GM19193 (cell line): ENCODE measurements around the gene CFDP1.

ENCODE experiments used
- POLR2A ChIP-seq: IDR thresholded peaks from 4 replicates; pipeline ENCODE4 v1.6.1; 2011; ENCODE audit not compliant: insufficient read depth, insufficient read length; ENCODE audit errors: extremely low read depth

The CFDP1 gene

DNA sequence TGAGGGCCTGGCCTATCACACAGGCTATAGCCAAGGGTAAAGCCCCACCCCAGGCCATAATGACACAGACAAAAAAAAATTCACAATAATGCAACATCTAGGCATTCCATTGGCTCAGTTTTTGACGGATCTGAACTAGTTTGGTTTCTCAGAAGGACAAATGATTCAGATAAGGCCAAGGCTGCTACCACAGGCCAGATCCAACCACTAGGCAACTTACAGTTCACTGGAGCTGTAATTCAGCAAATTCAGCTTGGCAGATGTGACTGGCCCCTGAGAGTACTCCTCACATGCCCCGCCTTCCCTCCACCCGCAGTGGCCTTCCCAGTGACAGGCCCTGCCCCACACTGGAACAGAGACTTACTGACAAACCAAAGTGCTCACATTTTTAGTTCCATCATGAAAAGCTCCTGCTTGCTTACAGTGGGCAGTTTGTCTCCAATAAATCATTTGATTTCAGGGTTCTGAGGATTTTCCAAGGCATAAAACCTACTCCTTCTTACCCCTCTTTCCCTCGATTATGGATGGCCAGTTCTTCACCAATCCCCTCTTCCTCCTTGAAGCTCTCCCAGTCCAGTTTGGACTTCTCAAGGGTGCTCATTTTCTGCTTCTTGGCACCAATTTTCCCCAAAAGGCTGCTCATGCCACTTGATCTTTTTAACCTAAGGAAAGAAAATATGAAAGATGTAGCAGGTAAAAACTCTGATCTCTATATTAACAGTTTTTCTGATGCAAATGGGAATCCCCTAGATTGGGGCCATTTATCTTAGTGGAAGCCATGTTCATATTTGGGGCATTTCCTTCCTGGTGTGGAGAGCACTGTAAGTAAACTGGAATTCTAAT, 128.6 kb downstream of the CFDP1 start:
- TF ChIP-seq POLR2A: no peak

DNA sequence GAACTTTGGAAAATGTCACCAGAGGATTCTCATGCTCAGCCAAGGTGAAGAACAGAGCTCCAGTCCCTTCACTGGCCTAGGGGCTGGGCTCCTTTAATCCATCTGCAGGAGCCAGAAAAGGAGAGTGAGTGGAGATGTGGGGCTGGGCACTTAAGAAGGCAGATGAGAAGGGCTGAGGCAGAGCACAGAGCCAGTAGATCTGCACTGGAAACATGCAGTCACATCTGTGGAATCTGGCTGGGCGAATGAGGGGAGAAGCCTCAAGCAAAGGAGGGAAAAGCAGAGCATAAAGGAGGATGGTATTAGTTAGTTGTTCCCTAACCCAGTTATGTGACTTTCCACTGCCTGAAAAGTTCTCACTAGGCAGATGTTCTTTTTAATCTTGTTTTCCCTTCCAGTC, 131.5 kb downstream of the CFDP1 start:
- no peak for TF ChIP-seq POLR2A

DNA sequence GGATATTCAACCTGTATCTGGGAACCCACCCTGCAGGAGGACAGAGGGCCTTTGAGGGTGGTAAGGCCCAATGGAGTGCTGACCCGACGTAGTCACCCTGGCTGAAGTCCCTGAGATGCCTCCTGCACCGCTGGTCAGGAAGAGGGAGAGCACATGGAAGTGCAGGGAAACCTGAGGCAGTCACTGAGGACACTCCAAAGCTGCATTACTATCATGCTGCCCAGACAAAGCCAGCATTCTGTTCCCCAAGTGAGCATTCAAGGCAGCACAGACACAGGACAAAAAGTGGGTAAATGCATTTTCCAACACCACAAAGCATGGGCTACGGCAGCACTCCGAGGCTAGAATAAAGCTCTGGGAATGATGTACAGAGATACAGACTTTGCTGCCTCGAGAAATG, 135.0 kb downstream of the CFDP1 start:
- no peak for TF ChIP-seq POLR2A

DNA sequence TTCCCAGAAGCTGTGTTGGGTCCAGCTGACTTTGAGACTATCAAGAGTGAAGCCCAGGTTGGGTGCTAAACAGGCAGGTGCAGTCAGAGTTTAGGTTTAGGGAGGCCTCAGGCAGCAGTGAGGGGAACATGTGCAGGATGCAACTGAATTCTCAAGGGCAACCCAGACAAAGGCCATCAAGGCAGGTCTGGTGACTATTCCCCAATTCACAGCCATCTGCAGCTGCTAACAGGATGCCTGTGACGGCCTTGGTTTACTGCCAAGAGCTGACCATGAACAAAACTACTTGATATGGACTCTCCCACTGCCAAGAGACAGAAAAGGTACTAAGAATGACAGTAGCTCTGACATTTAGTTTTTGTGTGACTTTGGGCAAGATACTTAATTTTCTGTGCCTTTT, 136.7 kb downstream of the CFDP1 start:
- no peak for TF ChIP-seq POLR2A

DNA sequence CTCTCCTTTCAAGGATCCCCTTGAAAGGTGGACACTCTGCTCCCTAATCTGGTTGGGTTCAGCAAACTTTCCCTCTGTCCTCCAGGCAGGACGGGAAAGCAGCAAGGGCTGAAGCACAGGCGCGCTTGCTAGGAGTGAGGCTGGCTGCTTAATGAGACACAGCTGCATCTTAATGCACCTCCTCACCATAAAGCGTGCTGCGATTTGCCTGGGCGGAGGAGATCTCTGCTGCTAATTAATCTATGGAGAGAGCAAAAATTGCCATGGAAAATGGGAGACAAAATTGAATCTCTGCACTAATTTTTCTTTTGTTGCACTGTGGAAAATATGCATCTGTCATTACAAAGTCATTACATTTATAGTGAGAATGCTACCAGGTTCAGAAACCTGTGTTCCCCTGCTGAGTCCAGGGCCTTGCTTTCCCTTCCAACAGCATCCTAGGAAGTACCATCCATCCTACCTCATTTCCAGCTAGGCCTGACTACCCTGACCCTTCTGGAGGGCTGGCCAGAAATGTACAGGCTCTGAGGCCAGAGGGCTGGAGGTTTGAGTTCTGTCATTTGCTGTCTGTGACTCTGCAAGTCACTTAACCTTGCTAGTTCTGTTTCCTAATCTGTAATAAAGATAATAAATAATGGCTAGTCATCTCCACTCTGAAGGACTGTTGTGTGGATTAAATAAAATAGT, 138.4 kb downstream of the CFDP1 start:
- no peak for TF ChIP-seq POLR2A

DNA sequence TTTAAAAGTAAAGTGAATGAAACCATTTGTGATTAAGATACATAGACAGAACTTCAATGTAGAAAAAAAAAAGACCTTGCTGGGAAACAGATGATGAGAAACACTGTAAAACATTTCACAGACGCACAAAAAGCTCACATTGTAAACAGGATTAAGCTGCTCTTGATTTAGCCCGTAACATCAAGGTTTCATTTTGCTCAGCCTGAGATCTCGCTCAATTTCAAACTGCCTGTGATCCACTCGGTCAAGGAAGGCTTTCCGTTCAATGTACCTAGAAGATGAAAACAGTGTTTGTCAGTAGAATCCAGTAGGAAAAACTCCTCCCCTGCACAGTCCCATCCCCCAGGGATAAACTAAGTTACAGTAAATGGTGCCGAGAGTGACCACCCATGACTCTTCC, 139.5 kb downstream of the CFDP1 start:
- no peak for TF ChIP-seq POLR2A

DNA sequence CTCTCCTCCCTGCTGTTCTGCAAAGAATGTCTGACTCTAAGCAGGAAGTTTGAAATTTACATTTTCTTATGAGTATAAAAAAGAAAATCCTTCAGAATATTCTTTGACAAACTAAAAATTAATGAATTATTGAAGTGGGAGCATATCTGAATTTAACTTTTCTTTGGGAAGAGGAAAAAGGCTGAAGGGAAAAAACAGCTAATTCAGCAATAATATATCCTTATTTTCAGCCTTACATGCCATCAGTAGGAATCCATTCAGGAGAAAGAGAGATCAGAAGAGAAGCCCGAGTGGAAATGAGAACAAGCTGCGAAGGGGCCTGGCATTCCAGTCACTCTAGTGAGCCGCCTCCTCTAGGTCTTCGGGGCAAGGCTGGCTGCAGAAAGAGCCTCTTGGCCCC, 140.1 kb downstream of the CFDP1 start:
- no peak for TF ChIP-seq POLR2A

DNA sequence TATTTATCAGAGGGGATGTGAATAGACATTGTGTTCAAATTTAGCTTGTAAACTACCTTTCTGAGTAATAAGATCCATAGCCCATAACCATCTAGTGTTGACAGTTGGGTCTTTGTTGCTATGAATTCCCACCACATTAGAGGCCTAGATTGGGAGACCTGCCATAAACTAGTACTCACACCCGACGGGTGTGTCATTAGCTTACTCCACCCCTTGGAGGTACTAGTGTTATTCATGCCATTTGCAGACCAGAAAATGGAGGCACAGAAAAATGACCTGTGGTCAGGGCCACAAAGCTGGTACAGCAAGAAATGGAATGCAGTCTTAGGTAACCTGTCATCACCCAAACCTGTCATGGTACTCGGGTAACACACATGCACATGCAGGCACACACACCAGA, 140.6 kb downstream of the CFDP1 start:
- no peak for TF ChIP-seq POLR2A

DNA sequence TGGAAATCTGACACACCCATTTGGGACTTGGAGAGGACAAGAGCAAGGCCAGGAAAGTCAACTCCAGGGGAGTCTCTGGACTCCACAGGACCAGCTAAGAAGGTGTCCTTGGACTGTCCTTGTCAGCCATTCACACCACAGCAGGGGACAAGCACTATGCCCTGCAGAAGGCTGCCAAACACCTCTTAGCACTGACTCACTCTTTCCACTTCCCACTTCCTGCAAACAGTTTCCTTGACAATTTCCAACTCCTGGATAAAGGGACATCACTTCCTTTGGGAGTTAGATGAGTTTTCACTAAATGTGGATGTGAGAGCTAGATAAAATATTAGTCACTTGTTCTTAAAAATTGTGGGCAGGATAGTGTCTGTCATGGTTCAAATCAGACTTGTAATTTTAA, 144.1 kb downstream of the CFDP1 start:
- TF ChIP-seq POLR2A: no peak

DNA sequence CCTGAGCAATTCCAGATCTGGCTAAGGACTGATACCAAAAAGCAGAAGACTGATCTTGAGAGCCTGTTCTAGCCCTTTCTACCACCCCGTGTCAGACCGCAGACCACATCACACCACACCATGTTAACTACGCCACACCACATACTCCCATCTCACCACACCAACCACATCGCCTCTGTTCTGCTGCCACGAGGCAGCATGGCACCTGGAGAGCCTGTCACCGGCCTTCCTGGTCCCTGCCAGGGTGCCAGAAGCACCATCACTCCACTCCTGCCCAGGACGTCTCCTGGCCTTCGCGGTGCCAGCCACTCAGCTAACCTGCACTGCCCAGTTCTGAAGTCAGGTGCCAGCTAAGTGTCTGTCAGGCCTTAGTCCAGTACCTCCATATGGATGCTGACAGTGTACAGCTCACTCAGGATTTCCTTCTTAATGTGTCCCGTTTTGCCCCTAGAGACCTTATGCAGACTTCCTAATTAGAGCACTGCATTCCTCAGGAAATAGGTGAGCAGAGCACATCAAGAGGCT, 144.6 kb downstream of the CFDP1 start:
- no peak for TF ChIP-seq POLR2A

DNA sequence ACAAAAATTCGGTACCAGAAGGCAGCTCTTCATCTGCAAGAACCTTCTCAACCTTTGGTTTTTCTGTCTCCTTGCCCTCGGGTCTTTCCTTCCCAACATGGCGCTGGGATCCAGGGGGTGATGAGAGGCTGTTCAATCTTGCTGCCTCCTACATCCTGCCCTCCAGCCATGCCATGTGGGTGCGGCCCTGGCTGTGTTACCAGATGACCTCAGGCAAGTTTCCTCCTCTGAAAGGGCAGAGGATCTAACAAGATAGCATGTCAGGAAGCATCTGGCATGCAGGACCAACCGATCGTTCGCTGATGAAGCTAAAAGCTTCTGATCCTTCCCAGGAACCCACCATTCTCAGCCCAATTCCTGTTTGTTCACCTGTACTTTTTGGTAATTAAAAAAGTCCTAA, 145.1 kb downstream of the CFDP1 start:
- TF ChIP-seq POLR2A: no peak

DNA sequence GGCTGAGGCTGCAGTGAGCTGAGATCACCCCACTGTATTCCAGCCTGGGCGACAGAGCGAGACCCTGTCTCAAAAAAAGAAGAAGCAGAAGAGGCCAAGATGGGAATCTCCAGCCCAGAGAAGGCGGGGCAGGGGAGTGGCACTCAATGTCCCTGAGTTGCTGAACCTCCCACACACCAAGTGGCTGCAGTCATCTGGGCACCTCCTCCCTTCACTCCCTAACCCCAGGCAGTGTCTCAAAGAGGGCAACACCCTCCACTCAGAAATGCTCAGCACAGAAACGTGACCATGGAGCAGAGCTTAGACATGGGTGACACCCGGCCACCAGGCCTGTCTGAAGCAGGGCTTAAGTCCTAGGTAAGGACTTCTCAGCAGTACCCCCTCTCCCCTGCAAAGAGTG, 145.6 kb downstream of the CFDP1 start:
- TF ChIP-seq POLR2A: no peak

DNA sequence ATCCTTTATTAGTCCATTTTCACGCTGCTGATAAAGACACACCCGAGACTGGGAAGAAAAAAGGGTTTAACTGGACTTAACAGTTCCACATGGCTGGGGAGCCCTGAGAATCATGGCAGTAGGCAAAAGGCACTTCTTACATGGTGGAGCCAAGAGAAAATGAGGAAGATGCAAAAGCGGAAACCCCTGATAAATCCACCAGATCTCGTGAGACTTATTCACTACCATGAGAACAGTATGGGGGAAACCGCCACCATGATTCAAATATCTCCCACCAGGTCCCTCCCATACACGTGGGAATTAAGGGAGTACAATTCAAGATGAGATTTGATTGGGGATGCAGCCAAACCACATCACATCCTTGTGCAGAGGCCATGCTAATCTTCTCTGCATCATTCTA, 146.9 kb downstream of the CFDP1 start:
- TF ChIP-seq POLR2A: no peak

DNA sequence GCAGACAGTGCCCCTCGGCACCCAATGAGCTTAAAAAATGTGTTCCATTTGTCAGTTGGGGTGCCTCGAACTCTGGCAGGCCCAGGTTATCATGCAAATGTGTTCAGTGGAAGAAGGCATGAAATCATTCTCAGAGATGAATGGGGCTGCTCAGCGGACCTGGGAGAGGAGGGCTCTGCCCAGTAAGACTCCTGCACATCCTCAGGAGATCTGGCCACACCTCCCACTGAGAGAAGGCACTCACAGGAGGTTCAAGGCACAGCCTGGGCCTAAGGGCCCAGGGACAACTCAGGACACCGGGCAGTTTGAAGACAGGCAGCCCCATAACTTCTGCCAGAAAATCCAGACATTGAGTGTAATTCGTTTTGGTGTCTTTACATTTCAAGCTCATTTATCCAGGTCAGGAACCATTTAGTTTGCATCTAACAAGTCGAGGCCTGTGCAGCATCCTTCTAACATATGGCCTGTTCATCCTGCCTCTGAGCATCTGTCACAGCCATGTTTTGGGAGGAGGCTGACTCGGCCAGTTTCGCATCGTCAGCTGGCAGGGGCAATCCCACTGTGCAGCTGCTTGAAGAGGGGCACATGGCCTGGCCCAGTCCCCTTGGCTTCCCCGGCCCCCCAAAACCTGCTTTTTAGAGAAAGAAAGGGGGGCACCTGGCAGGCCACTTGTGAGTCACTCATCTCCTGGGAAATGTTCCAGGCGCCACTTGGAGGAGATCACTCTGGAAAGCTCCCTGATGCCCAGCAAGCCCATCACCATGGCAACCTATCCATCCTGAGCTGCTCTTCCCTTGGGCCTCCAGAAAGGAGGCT, 150.6 kb downstream of the CFDP1 start:
- TF ChIP-seq POLR2A: no peak

DNA sequence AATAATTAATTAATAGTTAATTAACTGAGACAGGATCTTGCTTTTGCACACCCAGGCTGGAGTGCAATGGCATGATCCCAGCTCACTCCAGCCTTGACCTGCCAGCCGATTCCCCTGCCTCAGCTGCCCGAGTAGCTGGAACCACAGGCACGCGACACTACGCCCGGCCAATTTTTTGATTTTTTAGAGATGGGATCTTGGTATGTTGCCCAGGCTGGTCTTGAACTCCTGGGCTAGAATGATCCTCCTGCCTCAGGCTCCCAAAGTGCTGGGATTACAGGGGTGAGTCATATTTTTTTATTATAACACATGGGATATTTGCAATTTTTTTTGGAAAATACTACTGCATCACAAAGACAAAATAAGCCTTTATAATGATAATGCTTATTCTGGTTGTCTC, 151.5 kb downstream of the CFDP1 start:
- no peak for TF ChIP-seq POLR2A

DNA sequence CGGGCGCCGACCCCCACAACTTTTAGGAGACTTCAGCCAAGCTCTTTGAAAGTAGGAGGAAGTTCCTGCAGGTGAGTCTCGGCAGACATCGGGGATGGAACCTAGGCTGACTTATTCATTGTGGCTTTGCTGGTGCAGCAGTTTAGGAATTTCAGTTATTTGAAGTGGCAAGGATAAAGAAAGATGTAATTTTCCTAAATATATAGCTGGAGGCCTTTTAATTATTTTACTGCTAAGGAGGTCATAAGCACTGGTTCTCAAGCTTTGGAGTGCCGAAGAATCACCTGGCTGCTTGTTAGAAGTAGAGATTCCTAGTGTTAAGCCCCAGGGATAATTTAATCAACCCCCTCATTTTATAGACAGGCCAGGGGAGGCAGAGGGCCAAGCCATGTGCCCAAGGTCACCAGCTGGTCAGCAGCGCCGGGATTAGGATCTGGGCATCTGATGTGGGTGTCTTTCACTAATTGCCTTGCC, 152.9 kb downstream of the CFDP1 start:
- TF ChIP-seq POLR2A: no peak

DNA sequence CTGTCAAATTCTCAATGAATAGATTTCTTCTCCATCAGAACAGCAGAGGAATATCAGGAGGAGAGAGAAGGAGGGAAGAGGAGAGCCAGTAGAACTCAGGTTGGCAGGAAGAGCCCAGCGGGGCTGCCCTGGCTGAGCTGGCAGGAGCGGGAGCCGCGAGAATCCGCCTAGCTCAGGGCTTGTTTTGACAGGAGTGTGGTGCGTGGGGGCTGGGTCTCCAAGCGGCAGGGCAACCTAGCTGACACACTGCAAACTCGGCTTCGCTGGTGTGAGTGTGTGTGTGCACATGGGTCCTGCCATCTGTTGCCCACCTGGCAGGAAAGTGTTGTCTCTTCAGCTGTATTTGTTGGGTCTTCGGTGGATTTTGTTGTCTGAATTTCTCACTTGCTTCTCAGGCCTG, 154.0 kb downstream of the CFDP1 start:
- TF ChIP-seq POLR2A: no peak
